ENCODE results near the gene SYNE1.

GRCh38 chr6:152273638-152274037, 363.5 kb downstream of the SYNE1 start:
- no peak for TF ChIP-seq CTCF (conservative IDR thresholded peaks at IDR 0.05)
- TF ChIP-seq ZFX (IDR thresholded peaks at IDR 0.05), result no peak

All from C4-2B (cell line).